Prostate gland (tissue), 2 donors: ENCODE results near the gene CFAP210.

Source experiments
- POLR2A ChIP-seq: fragments of 450-650 bp; IDR thresholded peaks from one replicate; pipeline ENCODE4 v1.6.1; 2016; ENCODE audit warnings: antibody characterized with exemption, mild to moderate bottlenecking
- POLR2AphosphoS5 ChIP-seq: sonication (generic); formaldehyde crosslinking; IDR thresholded peaks from one replicate; pipeline ENCODE4 v1.6.1; 2017; ENCODE audit warnings: antibody characterized with exemption
- TF ChIP-seq, protein P1 (sequence below), 4 experiments: fragments of 200-600 bp in 2 of 4; fragments of 450-650 bp in 2 of 4; sonication (generic) in 2 of 4; IDR thresholded peaks; 1 replicate in 3 of 4; 2 replicates in 1 of 4; pipeline ENCODE4 v1.5.1; 2016 to 2019; ENCODE audit warnings: antibody characterized with exemption in 4 of 4, mild to moderate bottlenecking in 2 of 4, moderate library complexity in 2 of 4

DNA sequence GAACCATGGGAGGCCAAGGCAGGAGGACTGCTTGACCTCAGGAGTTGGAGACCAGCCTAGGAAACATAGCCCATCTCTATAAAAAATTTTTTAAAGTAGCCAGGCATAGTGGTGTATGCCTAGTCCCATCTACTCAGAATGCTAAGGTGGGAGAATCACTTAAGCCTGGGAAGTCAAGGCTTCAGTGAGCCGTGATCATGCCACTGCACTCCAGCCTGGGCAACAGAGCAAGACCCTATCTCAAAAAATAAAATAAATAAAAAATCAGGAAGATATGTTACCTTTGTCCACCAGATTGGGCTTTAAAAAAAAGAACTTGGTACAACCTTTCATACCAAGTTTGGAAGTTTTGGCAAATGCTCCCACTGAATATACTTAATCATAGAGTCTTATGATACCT, 35.3 kb downstream of the CFAP210 start:
- no peak for TF ChIP-seq POLR2A
- TF ChIP-seq, protein P1, sequence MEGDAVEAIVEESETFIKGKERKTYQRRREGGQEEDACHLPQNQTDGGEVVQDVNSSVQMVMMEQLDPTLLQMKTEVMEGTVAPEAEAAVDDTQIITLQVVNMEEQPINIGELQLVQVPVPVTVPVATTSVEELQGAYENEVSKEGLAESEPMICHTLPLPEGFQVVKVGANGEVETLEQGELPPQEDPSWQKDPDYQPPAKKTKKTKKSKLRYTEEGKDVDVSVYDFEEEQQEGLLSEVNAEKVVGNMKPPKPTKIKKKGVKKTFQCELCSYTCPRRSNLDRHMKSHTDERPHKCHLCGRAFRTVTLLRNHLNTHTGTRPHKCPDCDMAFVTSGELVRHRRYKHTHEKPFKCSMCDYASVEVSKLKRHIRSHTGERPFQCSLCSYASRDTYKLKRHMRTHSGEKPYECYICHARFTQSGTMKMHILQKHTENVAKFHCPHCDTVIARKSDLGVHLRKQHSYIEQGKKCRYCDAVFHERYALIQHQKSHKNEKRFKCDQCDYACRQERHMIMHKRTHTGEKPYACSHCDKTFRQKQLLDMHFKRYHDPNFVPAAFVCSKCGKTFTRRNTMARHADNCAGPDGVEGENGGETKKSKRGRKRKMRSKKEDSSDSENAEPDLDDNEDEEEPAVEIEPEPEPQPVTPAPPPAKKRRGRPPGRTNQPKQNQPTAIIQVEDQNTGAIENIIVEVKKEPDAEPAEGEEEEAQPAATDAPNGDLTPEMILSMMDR (IDR thresholded peaks at IDR 0.05): no peak
- TF ChIP-seq POLR2AphosphoS5: no peak
